Measurements from ENCODE around the gene TRPC1. TPM values are rescaled to one million over a fixed set of nuclear protein-coding genes. Genes with fewer than 3 reads are reported as not detected.
"Not testable (repeated sequence)": the region's sequence is repeated elsewhere in the genome, so short reads cannot be mapped to it uniquely, and the experiment has no call there.

The TRPC1 gene
- 23.9 and 25.2 TPM in 2 replicates for total RNA-seq (2014; rRNA removed; shearing (Covaris generic))

DNA sequence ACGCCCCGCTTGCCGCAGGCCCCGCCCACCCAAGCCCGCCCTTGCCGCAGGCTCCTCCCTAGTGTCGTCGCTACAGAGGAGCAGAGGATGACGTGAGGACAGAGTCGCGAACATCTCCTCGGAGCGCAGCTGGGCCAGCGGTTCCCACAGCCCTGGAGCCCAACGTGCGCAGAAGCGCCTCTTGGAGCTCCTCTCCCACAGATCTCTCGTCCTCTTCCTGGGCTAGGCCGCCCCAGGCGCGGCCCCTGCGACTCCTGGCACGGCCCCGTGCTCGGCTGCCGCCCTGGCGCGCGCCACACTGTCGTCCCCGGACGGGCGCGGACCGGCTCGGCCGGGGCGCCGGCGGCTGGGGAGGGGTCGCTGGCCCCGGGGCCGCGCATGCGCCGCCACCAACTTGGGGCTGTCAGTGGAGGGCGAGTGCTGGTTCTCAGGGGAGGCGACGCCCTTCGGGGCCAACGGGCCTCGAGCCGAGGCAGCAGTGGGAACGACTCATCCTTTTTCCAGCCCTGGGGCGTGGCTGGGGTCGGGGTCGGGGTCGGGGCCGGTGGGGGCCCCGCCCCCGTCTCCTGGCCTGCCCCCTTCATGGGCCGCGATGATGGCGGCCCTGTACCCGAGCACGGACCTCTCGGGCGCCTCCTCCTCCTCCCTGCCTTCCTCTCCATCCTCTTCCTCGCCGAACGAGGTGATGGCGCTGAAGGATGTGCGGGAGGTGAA, at the start of gene TRPC1:
Gene TRPC1 (plus strand): TSS at position 67 of the 714 bp plus-strand sequence. CDS start 526 bp downstream, at position 593.
- DNase-seq (ENCODE audit: low read depth): peak; percentile 89

DNA sequence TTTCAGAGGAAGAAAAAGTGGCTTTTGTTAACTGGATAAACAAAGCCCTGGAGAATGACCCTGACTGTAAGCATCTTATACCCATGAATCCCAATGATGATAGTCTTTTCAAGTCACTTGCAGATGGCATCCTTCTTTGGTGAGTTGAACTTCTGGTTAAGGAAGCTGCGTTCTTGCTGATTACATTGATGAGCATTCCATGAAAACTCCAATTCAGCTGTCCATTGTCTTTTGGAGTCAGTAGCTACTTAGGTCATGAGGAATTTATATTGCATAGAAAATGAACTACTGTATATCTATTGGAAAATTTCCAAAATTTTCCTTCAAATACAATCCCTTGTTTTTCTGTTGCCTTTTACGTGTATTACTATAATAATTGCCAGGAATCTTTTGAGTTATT, 47.7 kb upstream of the TRPC1 start:
- DNase-seq (ENCODE audit: low read depth): no peak

DNA sequence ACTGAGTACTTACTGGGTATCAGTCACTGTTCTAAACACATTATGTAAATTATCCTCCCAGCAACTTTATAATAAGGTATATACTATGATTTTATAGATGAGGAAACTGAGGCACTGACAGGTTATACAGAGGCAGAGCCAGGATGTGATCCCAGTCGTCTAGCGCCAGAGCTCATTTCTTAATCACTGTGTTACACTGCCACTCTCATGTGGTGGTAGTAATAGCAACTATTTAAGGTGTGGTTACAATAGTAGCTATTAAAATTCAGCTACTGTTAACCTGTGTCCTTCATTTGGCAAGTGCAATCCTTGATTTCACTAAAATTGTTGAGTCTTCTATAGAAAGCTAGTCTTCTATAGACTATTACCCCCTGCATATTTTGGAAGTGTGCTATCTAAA, 43.1 kb upstream of the TRPC1 start:
- peak; percentile 12 for DNase-seq (ENCODE audit: low read depth)

DNA sequence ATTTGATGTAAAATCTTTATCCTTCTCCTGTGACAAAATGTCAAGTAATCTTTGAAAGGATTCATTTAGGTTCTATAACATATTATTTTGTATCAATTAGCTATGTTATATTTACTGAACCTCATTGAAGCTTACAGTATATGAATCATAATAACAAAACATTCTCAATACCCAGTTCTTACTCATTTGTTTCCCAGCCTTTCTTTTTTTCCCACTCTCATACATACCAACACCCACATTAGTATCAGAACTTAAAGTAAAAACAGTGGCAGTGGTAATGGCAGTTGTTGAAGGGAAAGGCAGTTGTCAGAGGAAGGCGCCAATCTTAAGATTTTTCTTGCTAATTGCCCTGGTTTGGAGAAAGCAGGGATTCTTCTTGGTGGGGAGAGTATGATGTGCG, 33.2 kb upstream of the TRPC1 start:
- no peak for DNase-seq (ENCODE audit: low read depth)

DNA sequence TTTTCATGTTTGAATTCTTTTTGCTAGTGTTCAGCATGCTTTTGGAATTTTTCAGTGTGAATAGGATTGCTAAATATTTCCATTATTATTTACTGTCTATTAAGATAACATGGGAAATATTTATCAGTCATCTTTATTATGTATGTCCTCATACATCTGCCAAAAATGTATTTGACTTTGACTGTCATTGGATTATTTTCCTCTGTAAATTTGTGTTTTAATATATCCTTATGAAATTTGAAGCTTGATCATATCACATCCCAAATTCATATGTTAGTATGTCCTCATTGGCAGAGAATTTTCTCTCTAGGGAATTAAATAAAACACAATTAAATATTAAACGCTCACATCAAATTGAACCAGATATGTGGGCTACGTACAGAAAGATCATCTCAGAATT, 32.3 kb upstream of the TRPC1 start:
- no peak for DNase-seq (ENCODE audit: low read depth)

DNA sequence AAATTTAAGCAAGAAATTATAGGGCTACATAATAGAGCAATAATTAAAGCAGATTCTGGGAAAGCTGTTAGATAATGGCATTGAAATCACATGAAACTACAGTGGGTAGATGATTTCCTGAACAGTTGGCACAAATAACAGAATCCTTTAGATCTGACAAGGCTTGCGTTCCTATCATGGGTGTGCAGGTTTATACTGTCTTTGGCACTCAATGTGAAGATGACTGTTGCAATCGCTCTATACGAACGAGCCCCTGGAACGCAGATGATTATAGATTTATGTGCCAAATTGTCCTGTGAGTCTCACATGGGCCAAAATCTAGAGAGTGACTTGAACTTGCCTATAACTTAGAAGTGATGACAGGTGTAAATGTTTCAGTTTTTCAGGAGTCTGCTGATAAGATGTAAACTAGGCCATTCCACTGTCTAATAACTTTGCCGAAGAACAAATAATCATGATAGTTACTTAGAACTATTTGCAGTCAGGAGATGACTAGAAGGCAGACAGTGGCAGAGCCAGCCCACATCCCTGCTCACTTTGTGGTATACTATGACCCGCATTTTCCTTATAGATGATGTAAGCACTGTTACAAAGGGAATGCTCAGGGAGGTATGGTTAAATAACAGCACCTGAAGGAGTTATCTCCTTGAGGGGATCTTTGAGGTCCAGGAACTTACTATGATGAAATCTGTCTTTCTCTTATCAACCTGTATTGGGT, 30.5 kb upstream of the TRPC1 start:
- DNase-seq (ENCODE audit: low read depth): no peak

DNA sequence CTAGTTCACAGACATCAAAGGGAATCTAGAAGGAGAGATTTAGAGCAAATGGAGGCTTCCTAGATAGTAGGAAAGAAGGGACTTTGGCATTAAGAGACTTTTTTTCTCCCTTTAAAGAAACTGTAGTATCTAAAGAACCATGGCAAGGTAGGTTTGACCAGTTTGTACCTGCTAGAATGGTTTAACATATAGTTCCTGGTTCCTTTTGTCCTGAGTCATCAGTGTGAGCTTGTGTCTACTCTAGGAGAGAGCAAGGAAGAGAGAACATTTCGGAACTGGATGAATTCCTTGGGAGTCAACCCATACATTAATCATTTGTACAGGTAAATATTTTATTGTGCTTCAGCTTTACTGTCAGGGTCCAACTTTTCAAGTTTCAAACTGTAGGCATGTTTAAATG, 29.6 kb upstream of the TRPC1 start:
- DNase-seq (ENCODE audit: low read depth): no peak

DNA sequence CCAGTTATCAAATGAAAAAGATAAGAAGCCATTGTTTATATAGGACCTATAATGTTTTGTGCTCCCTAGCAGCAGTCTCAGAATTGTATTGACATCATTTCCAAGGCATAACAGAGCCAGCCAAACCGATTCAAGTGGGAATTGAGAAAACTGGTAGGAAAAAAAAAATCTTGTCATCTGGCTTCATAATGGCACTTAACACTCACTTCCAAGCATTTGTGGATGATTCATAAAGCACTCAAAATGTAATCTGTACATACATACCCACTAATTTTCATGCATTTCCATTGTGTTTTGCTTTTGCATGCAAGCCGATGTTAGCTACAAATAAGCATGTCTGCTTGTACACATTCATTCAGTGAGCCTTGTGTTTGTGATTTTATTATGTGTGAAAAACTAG, 18.6 kb upstream of the TRPC1 start:
- DNase-seq (ENCODE audit: low read depth): no peak

DNA sequence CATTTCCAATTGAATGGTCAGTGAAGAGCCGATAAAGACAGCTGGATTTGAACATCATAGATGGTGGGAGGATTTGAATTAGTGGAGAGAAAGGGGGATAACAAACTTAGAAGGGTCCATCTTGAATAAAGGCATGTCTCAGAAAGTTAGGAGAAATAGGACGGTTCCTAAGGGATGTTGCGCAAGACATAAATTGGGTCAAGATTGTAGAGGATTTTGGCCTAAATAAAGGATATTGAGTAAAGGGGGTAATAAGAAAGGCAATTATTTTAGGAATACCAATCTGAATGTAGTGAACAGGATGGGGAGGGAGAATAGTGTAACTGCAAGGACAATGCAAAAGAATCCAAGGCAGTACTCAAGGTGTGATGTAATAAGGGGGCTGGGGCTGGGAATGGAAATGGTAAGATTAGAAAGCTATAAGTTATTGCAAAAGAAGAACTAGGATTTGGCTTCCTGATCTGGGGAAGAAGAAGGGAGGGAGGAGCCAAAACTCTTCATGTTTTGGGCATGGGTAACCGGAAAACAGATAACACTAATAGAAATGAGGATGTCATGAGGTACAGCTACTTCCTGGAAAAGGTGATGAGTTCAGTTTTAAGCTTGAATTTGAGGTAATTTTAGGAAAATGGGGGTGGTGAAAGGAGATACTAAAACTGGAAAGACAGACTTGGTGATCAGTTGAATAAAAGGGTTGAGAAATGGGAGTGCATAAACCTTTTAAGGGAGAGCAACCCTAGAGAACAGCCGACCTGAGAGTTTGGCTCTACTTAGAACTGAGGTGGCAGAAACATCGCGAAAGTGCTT, 17.3 kb upstream of the TRPC1 start:
- no peak for DNase-seq (ENCODE audit: low read depth)

DNA sequence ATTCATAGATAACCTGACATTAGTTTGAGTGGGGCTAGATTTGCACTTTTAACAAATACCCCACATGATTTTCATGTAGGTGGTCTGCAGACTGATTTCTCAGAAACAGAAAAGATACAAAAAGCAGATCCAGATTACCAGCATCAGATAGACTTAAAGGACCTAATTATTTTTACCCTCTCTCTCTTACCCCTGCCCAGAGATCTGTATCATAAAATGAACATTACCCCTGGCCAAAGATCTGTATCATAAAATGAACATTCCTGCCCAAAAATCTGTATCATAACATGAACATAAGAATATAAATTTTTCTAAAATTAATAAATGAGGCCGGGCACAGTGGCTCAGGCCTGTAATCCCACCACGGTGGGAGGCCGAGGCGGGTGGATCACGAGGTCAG, 14.6 kb upstream of the TRPC1 start:
- no peak for DNase-seq (ENCODE audit: low read depth)

DNA sequence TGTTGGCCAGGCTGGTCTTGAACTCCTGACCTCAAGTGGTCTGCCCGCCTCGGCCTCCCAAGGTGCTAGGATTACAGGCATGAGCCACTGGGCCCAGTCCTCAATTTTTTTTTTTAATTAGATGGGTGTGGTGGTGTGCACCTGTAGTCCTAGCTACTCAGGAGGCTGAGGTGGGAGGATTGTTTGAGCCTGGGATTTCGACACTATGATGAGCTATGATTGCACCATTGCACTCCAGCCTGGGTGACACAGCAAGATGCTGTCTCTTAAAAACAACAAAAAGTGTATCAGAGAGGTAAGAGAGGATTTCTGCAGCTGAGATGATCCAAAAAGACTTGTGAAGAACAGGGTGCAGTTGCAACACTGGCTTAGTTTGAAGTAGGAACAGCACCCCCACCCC, 9.0 kb upstream of the TRPC1 start:
- not testable (repeated sequence) for DNase-seq (ENCODE audit: low read depth)

DNA sequence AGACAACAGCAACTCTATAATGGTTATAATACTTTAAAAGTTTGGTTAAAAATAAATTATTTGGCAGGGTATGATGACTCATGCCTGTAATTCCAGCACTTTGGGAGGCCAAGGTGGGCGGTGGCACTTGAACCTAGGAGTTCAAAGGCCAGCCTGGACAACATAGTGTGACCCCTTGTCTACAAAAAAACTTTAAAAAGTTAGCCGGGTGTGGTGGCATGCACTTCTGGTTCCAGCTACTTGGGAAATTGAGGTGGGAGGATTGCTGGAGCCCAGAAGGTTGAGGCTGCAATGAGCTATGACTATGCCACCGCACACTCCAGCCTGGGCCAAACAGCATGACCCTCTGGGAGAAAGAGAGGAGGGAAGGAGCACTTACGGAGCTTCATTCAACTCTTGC, 7.7 kb upstream of the TRPC1 start:
- DNase-seq (ENCODE audit: low read depth): no peak

DNA sequence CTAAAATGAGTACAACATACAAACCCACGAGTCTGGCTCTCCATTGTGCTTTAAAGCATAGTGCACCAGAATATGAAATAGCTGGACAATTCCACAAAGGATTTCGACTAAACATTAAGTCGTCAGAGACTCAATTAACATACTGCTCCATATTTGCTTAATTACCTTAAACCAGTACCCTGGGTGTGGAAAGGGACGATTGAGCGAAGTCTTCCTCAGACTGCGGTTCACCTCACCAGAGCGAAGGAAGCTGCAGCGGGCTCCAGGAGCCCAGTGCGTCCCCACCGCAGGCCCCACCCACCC, 218 bp upstream of the TRPC1 start:
- DNase-seq (ENCODE audit: low read depth): no peak

DNA sequence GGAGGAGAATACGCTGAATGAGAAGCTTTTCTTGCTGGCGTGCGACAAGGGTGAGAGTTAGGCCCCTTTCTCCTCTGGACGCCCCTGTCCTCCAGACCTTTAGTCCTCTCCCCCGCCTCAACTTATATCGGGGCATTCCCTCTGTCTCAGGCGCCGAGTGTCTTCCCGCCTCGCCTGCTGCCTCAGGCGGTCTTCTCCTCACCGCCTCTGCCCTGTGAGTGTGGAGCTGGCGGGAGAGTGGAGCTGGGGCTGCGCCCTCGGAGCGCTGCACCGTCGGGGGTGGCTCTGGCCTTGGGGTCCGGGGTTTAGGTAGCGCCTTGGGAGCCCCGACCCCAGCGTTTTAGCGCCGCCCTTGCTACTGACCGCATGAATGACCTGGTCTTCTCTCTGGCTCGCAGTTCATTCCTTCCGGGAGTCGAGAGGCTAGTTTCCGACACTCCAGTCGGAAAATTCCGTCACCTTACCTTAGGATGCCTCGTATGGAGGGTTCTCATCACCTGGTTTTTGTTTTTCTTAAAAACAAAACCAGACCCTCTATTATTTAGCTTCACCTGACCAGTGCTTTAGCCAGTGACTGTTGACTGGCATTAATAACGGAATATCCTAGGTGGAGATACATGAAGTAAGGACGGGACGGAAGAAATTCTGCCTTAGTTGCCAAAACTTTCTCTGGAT, 985 bp downstream of the TRPC1 start:
- DNase-seq (ENCODE audit: low read depth): peak; percentile 72

DNA sequence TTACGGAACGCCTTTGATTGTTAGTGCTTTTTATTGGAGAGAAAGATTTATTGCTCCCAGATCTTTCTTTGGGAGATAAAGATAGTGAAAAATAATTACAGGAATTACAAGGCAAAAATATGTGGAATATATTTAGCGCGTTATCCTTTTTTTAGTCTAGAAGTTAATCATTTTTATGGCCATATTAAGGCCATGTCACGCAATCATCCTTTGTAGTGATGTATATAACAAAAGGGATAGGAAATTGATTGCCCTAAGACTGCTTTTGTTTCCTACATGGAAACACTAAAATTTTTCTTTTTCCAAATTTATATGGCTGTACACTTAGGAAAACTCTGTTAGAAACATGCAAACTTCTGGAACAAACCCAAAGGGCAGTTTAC, 1.5 kb downstream of the TRPC1 start:
- DNase-seq (ENCODE audit: low read depth): no peak

DNA sequence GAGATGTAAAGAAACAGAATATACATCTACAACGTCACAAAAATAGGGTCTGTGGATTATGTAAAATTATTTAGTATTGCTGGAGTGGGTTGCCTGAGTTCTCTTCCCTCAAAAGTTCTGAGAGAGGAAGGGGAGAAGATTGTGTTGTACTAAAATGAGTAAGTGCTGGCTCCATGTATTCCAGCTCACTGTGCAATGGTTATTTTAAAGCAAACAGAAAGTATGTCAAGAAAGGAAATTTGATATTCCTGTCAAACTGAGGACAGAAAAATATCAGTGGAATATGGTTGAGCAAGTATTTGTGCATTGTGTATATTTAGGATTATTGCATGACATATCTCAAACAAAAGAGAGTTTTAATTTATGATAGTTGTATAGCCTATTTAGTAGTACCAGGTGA, 2.2 kb downstream of the TRPC1 start:
- no peak for DNase-seq (ENCODE audit: low read depth)

DNA sequence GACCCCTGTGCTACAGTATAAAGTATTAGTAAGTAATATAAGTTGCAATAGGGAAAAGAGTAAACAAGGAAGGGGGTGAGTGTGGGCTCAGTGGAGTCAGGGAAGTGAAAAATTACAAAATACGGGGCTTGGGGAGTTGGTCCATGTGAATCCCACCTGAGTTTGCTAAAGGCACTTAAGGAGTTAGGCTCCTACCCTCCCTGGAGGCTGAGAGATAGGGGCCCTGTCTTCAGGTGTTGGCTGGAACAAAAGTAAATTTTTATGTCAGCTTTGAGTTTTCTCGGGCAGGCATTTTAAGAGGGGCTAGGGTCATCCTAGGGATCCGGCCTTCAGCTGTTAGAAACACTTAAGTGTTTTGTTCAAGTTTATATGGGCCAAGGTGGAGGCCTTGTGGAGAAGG, 8.2 kb downstream of the TRPC1 start:
- DNase-seq (ENCODE audit: low read depth): no peak

DNA sequence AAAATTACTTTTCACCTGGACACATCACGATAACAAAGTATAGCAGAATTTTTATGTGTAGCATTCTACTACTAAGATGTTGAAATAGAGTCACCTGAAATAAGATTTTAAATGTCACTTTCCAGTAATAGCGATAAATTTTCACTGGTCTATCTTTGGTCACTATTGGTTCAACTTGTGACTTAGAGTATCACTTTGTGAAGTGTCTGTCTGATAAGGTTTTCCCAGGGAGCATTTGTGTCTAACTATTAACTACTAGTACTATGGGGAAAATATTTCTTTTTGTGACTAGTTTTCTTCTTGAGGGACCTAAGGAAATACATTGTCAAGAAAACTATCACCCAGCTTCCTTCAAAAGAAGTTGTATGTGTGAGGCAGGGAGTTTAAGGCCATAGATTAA, 11.0 kb downstream of the TRPC1 start:
- no peak for DNase-seq (ENCODE audit: low read depth)

DNA sequence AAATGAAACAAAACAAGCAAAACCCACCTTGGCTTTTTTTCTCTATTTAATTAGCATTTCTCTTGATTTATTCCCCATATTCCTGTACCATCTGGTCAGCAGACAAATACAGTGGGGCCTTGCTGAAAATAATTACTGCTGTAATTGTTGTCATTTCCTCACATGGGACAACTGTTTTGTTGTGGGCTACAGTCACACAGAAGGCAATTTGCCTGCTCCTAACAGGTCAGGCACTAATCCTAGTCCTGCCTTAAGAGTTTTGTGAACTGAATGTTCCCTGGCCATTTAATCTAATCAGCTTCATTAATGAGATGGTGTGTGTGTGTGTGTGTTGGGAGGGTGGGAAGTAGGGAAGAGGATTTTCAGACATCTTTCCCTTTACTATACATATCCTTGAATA, 11.6 kb downstream of the TRPC1 start:
- DNase-seq (ENCODE audit: low read depth): no peak

DNA sequence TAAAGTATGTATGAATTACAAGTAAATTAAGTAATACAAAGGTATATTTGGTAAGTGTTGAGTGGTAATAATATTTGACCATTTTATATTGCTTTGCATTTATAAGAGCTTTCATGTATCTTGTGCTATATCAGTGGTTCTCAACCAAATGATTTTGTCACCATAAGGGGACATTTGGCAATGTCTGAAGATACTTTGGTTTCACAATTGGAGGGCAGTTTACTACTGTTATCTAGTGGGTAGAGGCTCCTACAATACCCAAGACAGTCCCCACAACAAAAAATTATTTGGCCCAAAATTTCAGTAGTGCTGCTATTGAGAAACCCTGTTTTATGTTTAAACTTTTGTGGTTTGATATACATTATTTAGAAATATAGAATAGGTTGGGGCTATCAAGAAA, 14.6 kb downstream of the TRPC1 start:
- DNase-seq (ENCODE audit: low read depth): no peak

DNA sequence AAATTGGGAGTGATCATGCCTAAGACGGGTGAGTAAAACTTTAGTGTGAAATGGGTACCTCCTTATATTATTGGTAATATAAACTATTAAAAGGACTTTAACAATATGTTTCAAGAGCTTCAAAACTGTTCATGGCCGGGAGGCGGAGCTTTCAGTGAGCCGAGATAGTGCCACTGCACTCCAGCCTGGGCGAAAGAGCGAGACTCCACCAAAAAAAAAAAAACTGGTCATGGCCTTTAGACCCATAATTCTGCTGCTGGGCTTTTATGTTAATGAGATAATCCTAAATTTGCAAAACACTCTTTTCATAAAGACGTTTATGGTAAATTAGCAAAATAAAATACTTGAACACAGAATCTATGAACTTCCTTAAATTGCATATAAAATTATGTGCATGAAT, 22.8 kb downstream of the TRPC1 start:
- no peak for DNase-seq (ENCODE audit: low read depth)

DNA sequence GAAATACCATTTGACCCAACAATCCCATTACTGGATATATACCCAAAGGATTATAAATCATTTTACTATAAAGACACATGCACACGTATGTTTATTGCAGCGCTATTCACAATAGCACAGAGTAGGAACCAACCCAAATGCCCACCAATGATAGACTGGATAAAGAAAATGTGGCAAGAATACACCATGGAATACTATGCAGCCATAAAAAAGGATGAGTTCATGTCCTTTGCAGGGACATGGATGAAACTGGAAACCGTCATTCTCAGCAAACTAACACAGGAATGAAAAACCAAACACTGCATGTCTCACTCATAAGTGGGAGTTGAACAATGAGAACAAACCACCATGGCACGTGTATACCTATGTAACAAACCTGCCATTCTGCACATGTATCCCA, 26.7 kb downstream of the TRPC1 start:
- not testable (repeated sequence) for DNase-seq (ENCODE audit: low read depth)
